ENCODE measurements around the gene DNAJC1.

DNA sequence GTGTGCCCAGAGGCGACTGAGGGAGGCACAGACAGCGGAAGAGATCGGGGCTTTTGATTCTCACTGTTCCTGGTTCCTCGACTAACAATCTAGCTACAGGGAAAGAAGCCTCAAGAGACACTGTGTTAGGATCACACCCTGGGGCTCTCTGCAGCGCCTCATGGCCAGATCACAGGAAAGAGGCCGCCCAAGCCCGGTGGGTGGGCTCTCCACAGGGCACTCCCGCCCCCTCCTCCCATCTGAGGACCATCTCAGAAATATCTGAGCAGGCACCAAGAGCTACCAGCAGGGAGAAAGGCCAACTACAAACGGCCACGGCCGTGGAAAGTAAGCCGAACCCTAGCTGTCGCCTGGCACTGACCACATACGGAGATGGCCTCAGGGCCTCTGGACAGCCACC is 245.3 kb downstream of the DNAJC1 start:
- TF ChIP-seq, protein P1, sequence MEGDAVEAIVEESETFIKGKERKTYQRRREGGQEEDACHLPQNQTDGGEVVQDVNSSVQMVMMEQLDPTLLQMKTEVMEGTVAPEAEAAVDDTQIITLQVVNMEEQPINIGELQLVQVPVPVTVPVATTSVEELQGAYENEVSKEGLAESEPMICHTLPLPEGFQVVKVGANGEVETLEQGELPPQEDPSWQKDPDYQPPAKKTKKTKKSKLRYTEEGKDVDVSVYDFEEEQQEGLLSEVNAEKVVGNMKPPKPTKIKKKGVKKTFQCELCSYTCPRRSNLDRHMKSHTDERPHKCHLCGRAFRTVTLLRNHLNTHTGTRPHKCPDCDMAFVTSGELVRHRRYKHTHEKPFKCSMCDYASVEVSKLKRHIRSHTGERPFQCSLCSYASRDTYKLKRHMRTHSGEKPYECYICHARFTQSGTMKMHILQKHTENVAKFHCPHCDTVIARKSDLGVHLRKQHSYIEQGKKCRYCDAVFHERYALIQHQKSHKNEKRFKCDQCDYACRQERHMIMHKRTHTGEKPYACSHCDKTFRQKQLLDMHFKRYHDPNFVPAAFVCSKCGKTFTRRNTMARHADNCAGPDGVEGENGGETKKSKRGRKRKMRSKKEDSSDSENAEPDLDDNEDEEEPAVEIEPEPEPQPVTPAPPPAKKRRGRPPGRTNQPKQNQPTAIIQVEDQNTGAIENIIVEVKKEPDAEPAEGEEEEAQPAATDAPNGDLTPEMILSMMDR (IDR thresholded peaks at IDR 0.05; ENCODE audit: extremely low read depth in 1 of 2, insufficient read depth in 1 of 2, low read depth in 1 of 2, low read length in 2 of 2), result no peak
- TF ChIP-seq GATA2 (IDR thresholded peaks at IDR 0.05; ENCODE audit: insufficient read depth, insufficient read length, low read depth, low read length) (no peak), EZH2 (IDR thresholded peaks at IDR 0.05; ENCODE audit: borderline replicate concordance, low read depth, low read length, severe bottlenecking) (no peak), POLR2A (IDR thresholded peaks at IDR 0.05; ENCODE audit: low read depth, low read length) (no peak), JUN (IDR thresholded peaks at IDR 0.05; ENCODE audit: borderline replicate concordance, insufficient read depth, insufficient read length, low read depth) (no peak), FOS (IDR thresholded peaks at IDR 0.05; ENCODE audit: borderline replicate concordance, insufficient read depth, low read length) (no peak), POLR2AphosphoS5 (IDR thresholded peaks at IDR 0.05; ENCODE audit: insufficient read depth, low read depth, low read length) (no peak), MYC (IDR thresholded peaks at IDR 0.05; ENCODE audit: low read depth, low read length) (no peak)

All from endothelial cell of umbilical vein (primary cell).